ENCODE results near the gene ZNF18.

Gene ZNF18

GRCh38 chr17:11997147-11997971 is at the start of gene ZNF18:
Gene ZNF18 (minus strand): TSS chr17:11997475. CDS start chr17:11992829, 4,646 bp downstream.
- DNase-seq (ENCODE audit: low read depth in 2 of 2, low spot score in 1 of 2) = peak; percentile 86 to 93

- DNase-seq (ENCODE audit: low read depth in 2 of 2, low spot score in 1 of 2) = no peak
Measured at GRCh38 chr17:12046786-12047185, 49.5 kb upstream of the ZNF18 start.

- DNase-seq (ENCODE audit: low read depth in 2 of 2, low spot score in 1 of 2) = no peak
Measured at GRCh38 chr17:12043702-12044101, 46.4 kb upstream of the ZNF18 start.

- DNase-seq (ENCODE audit: low read depth in 2 of 2, low spot score in 1 of 2) = no peak
Measured at GRCh38 chr17:12041312-12041711, 44.0 kb upstream of the ZNF18 start.

- DNase-seq (ENCODE audit: low read depth in 2 of 2, low spot score in 1 of 2) = no peak
Measured at GRCh38 chr17:12040478-12040877, 43.2 kb upstream of the ZNF18 start.

GRCh38 chr17:12037970-12038369 is 40.7 kb upstream of the ZNF18 start:
- DNase-seq (ENCODE audit: low read depth in 2 of 2, low spot score in 1 of 2) = no peak

- no peak for DNase-seq (ENCODE audit: low read depth in 2 of 2, low spot score in 1 of 2)
Measured at GRCh38 chr17:12035673-12036072, 38.4 kb upstream of the ZNF18 start.

GRCh38 chr17:12034538-12034937 is 37.3 kb upstream of the ZNF18 start:
- DNase-seq (ENCODE audit: low read depth in 2 of 2, low spot score in 1 of 2) = no peak

- DNase-seq (ENCODE audit: low read depth in 2 of 2, low spot score in 1 of 2) = no peak
Measured at GRCh38 chr17:12028611-12029010, 31.3 kb upstream of the ZNF18 start.

- DNase-seq (ENCODE audit: low read depth in 2 of 2, low spot score in 1 of 2) = no peak
Measured at GRCh38 chr17:12027658-12028057, 30.4 kb upstream of the ZNF18 start.

- no peak for DNase-seq (ENCODE audit: low read depth in 2 of 2, low spot score in 1 of 2)
Measured at GRCh38 chr17:12024327-12024726, 27.1 kb upstream of the ZNF18 start.

- DNase-seq (ENCODE audit: low read depth in 2 of 2, low spot score in 1 of 2) = no peak
Measured at GRCh38 chr17:12022310-12022709, 25.0 kb upstream of the ZNF18 start.

GRCh38 chr17:12021623-12022140 is 24.4 kb upstream of the ZNF18 start:
- no peak for DNase-seq (ENCODE audit: low read depth in 2 of 2, low spot score in 1 of 2)

- peak; percentile 92 to 98 for DNase-seq (ENCODE audit: low read depth in 2 of 2, low spot score in 1 of 2)
Measured at GRCh38 chr17:12020642-12021622, 23.7 kb upstream of the ZNF18 start, which contains the start of gene MAP2K4. Gene MAP2K4 (plus strand): TSS chr17:12020877. CDS start chr17:12020887, 10 bp downstream.

GRCh38 chr17:12007466-12007865 is 10.2 kb upstream of the ZNF18 start:
- DNase-seq (ENCODE audit: low read depth in 2 of 2, low spot score in 1 of 2) = no peak

- DNase-seq (ENCODE audit: low read depth in 2 of 2, low spot score in 1 of 2) = no peak
Measured at GRCh38 chr17:11999696-12000095, 2.4 kb upstream of the ZNF18 start.

GRCh38 chr17:11997972-11998233 is 628 bp upstream of the ZNF18 start:
- no peak for DNase-seq (ENCODE audit: low read depth in 2 of 2, low spot score in 1 of 2)

- DNase-seq (ENCODE audit: low read depth in 2 of 2, low spot score in 1 of 2) = no peak
Measured at GRCh38 chr17:11996722-11997146, 541 bp downstream of the ZNF18 start.

- no peak for DNase-seq (ENCODE audit: low read depth in 2 of 2, low spot score in 1 of 2)
Measured at GRCh38 chr17:11991461-11991860, 5.8 kb downstream of the ZNF18 start.

GRCh38 chr17:11990363-11990983 is 6.8 kb downstream of the ZNF18 start:
- DNase-seq (ENCODE audit: low read depth in 2 of 2, low spot score in 1 of 2) = no peak

- DNase-seq (ENCODE audit: low read depth in 2 of 2, low spot score in 1 of 2) = no peak
Measured at GRCh38 chr17:11986942-11987329, 10.3 kb downstream of the ZNF18 start.
